ENCODE data around the gene PALD1.

DNA sequence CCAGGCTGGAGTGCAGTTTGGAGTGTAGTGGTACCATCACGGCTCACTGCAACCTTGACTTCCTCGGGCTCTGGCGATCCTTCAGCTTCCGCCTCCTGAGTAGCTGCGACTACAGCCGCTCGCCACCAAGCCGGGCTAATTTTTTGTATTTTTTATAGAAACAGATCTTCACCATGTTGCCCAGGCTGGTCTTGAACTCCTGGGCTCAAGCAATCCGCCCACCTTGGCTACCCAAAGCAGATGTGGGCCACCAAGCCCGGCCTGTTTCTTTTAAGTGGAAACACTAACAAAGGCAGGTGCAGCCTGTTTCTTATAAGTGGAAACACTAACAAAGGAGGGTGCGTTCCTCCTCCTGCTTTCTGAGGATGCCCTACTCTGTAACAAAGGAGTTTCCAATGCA is 105.8 kb downstream of the PALD1 start:
- TF ChIP-seq, protein P1, sequence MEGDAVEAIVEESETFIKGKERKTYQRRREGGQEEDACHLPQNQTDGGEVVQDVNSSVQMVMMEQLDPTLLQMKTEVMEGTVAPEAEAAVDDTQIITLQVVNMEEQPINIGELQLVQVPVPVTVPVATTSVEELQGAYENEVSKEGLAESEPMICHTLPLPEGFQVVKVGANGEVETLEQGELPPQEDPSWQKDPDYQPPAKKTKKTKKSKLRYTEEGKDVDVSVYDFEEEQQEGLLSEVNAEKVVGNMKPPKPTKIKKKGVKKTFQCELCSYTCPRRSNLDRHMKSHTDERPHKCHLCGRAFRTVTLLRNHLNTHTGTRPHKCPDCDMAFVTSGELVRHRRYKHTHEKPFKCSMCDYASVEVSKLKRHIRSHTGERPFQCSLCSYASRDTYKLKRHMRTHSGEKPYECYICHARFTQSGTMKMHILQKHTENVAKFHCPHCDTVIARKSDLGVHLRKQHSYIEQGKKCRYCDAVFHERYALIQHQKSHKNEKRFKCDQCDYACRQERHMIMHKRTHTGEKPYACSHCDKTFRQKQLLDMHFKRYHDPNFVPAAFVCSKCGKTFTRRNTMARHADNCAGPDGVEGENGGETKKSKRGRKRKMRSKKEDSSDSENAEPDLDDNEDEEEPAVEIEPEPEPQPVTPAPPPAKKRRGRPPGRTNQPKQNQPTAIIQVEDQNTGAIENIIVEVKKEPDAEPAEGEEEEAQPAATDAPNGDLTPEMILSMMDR (IDR thresholded peaks at IDR 0.05): no peak
- no peak for TF ChIP-seq POLR2A (IDR thresholded peaks at IDR 0.05)

Measured in upper lobe of left lung (tissue), 4 donors.